ENCODE measurements around the gene SLC49A4. TPM values are rescaled to one million over a fixed set of nuclear protein-coding genes. Genes with fewer than 3 reads are reported as not detected.

Gene SLC49A4
- total RNA-seq, 1 donor from 2014 or later, result 17.5 TPM

DNA sequence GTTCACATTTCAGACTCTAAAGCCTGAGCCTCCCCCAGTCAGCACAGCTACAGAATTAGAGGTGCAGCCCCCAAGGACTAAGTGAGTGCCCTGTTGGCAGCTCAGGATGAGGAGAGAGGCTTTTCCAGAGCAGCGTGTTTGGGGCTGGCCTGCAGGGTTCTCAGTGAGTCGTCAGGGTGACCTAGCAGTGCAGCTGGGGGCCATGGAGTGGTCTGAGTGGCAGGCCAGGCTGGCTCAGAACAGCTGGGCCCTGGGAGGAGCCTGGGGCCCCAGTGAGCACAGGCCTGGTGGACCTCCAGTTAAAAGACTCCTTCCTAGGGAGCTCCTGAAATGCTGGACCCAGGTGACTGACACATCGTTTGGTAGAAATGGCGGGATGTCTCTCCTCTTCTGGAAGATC, 108.3 kb downstream of the SLC49A4 start:
- Mint-ChIP-seq H3K27me3 (no peaks in the 10 kb centered on the region), H3K27ac (no peak overlapping the region), H3K36me3 (ENCODE audit: insufficient read depth) (no peaks in the 10 kb centered on the region), H3K9me3 (ENCODE audit: low read depth) (peaks cover 4% of the 10 kb centered on the region), H3K4me1 (ENCODE audit: low read depth) (no peaks in the 10 kb centered on the region), H3K4me3 (ENCODE audit: low read depth) (no peak overlapping the region)
- DNase-seq (ENCODE audit: low spot score, unreplicated experiment), result no peak
- TF ChIP-seq, protein P1, sequence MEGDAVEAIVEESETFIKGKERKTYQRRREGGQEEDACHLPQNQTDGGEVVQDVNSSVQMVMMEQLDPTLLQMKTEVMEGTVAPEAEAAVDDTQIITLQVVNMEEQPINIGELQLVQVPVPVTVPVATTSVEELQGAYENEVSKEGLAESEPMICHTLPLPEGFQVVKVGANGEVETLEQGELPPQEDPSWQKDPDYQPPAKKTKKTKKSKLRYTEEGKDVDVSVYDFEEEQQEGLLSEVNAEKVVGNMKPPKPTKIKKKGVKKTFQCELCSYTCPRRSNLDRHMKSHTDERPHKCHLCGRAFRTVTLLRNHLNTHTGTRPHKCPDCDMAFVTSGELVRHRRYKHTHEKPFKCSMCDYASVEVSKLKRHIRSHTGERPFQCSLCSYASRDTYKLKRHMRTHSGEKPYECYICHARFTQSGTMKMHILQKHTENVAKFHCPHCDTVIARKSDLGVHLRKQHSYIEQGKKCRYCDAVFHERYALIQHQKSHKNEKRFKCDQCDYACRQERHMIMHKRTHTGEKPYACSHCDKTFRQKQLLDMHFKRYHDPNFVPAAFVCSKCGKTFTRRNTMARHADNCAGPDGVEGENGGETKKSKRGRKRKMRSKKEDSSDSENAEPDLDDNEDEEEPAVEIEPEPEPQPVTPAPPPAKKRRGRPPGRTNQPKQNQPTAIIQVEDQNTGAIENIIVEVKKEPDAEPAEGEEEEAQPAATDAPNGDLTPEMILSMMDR (IDR thresholded peaks at IDR 0.05; ENCODE audit: unreplicated experiment), result no peak

DNA sequence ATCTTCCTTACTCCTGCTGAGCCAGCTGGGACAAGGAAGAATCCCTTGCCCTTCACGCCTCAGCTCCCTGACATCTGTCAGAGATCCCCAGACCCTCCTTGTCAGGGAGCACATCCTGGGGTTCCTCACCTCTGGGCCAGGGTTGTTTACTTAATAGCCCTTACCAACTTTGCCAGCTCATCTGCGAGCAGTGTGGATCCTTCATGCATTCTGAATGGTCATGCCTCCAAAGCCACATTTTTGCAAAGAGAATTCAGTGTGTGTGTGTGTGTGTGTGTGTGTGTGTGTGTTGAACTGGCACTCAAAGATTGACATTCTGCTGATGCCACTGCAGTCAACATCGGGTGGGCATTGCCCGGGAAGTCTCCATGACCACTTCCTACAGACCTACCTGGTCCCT, 112.6 kb downstream of the SLC49A4 start:
- TF ChIP-seq, protein P1 (IDR thresholded peaks at IDR 0.05; ENCODE audit: unreplicated experiment), result no peak
- Mint-ChIP-seq H3K9me3 (ENCODE audit: low read depth) (peaks cover 4% of the 10 kb centered on the region), H3K4me3 (ENCODE audit: low read depth) (no peak overlapping the region), H3K36me3 (ENCODE audit: insufficient read depth) (no peaks in the 10 kb centered on the region), H3K27ac (no peak overlapping the region), H3K4me1 (ENCODE audit: low read depth) (no peaks in the 10 kb centered on the region), H3K27me3 (no peaks in the 10 kb centered on the region)
- no peak for DNase-seq (ENCODE audit: low spot score, unreplicated experiment)

DNA sequence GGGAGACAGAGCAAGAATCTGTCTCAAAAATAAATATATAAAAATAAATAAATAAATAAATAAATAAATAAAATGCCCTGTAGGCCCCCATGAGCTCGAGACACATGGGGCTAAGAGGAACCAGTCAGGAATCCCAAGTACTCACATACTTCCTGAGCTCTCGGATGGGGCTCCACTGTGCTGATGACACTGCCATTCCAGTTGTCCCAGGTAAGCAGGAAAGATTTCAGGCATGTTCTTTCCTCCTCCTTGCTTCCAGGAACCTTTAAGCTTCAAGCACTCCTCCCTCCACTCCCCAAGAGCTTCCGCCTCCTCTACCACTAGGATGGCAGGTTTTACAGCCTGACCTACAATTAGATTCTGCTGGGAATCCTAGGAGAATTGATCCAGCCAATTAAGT, 113.4 kb downstream of the SLC49A4 start:
- no peaks in the 10 kb centered on the region for H3K36me3 Mint-ChIP-seq (ENCODE audit: insufficient read depth)
- no peak overlapping the region for H3K4me3 Mint-ChIP-seq (ENCODE audit: low read depth)
- TF ChIP-seq, protein P1 (IDR thresholded peaks at IDR 0.05; ENCODE audit: unreplicated experiment), result no peak
- no peaks in the 10 kb centered on the region for H3K27me3 Mint-ChIP-seq
- no peak overlapping the region for H3K27ac Mint-ChIP-seq
- peaks cover 4% of the 10 kb centered on the region for H3K9me3 Mint-ChIP-seq (ENCODE audit: low read depth)
- DNase-seq (ENCODE audit: low spot score, unreplicated experiment), result no peak
- no peaks in the 10 kb centered on the region for H3K4me1 Mint-ChIP-seq (ENCODE audit: low read depth)

DNA sequence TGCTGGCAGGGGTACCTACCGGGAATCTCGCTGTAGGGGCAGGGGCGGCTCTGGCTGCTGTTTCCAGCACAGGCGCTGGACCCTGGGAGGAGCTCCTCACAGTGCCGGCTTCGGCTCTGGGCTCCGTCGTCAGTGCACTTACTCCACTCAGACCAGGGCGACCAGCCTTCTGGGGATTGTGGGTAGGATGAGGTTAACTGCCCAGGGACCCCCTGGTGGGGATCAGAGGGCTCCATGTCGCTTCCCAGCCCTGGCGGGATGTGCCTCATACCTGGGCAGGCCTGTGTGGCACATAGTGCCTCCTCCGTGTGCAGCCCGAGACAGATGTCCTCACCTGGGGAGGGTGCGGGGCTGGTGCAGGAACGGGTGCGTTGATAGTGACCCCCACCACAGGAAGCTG, 117.0 kb downstream of the SLC49A4 start:
- TF ChIP-seq, protein P1 (IDR thresholded peaks at IDR 0.05; ENCODE audit: unreplicated experiment), result no peak
- DNase-seq (ENCODE audit: low spot score, unreplicated experiment), result no peak
- no peaks in the 10 kb centered on the region for H3K9me3 Mint-ChIP-seq (ENCODE audit: low read depth)
- H3K27me3 Mint-ChIP-seq, result peaks cover 2% of the 10 kb centered on the region
- no peaks in the 10 kb centered on the region for H3K36me3 Mint-ChIP-seq (ENCODE audit: insufficient read depth)
- H3K4me3 Mint-ChIP-seq (ENCODE audit: low read depth), result no peak overlapping the region
- H3K27ac Mint-ChIP-seq, result no peak overlapping the region
- H3K4me1 Mint-ChIP-seq (ENCODE audit: low read depth), result no peaks in the 10 kb centered on the region

DNA sequence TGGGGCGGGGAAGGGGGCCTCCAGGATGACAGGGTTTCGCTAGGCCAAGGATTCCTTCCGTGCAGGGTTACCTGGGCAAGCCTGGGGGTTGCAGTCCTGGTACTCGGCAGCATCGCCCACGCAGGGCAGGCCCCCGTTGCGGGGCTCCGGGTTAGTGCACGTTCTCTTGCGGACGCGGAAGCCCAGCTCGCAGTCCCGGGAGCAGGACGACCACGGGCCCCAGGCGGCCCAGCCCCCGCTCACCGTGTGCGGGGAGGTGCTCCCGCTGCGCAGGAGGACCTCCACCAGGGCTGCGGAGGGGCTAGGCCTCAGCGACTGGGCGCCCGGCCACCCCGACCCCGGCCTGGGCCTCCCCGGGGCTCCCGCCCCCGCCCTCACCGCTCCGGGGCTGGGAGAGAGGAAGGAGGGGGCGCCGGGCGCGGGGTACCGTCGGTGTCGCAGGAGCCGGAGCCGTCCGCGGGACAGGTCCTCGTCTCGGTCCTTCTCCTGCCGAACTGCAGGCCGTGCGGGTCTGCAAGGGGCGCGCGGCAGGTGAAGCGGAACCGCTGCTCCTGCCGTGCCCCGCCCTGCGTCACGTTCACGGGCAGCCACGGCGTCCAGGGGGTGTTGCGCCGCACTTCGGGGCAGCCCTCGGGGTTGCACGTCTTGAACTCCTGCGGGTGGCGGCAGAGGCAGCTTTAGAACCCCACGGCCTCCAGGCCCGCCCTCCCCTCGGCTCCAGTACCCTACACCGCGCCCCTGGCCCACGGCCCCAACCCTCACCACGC, 118.1 kb downstream of the SLC49A4 start:
- H3K4me3 Mint-ChIP-seq (ENCODE audit: low read depth), result no peak overlapping the region
- TF ChIP-seq, protein P1 (IDR thresholded peaks at IDR 0.05; ENCODE audit: unreplicated experiment), result no peak
- H3K27ac Mint-ChIP-seq, result no peak overlapping the region
- H3K4me1 Mint-ChIP-seq (ENCODE audit: low read depth), result no peaks in the 10 kb centered on the region
- H3K27me3 Mint-ChIP-seq, result peaks cover 3% of the 10 kb centered on the region
- H3K36me3 Mint-ChIP-seq (ENCODE audit: insufficient read depth), result no peaks in the 10 kb centered on the region
- H3K9me3 Mint-ChIP-seq (ENCODE audit: low read depth), result no peaks in the 10 kb centered on the region
- no peak for DNase-seq (ENCODE audit: low spot score, unreplicated experiment)
